ENCODE results near the gene RSL24D1. TPM values are rescaled to one million over a fixed set of nuclear protein-coding genes. Genes with fewer than 3 reads are reported as not detected.

RSL24D1 gene
- total and polyA plus RNA-seq, 9 of the 15 experiments (the other 6 are each of a cell fraction or from before 2014, with no cell fraction given): 133 to 324 (median 223) TPM

DNA sequence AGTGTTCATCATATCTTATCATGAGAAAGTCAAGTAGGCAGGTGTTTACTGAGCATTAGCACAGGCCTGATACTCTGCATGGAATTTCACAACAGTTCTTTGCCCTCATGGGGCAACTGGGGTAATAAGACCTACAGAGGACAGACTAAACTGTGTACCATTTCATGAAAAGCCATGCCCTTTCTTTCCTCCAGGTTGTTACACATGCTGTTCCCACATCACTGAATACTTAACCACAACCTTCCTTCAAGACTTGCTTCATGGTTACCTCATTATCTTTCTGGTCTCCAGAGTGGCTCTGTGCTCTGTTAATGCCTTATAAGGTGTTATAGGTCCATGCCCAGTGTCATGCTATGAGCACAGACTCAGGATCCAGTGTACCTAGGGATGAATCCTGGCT is 28.2 kb upstream of the RSL24D1 start (continued):
- TF ChIP-seq, protein P1, sequence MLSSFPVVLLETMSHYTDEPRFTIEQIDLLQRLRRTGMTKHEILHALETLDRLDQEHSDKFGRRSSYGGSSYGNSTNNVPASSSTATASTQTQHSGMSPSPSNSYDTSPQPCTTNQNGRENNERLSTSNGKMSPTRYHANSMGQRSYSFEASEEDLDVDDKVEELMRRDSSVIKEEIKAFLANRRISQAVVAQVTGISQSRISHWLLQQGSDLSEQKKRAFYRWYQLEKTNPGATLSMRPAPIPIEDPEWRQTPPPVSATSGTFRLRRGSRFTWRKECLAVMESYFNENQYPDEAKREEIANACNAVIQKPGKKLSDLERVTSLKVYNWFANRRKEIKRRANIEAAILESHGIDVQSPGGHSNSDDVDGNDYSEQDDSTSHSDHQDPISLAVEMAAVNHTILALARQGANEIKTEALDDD (IDR thresholded peaks at IDR 0.05): peak; percentile 24; the same call in 1 of the 2 replicates
- TF ChIP-seq ZNF175 (CRISPR knock-in tag; IDR thresholded peaks at IDR 0.05; ENCODE audit: low read depth) (0 out of 2 replicates have a peak, but pooled peaks have one; percentile 21), ATF7 (IDR thresholded peaks at IDR 0.05) (0 out of 2 replicates have a peak, but pooled peaks have one; percentile 29)

DNA sequence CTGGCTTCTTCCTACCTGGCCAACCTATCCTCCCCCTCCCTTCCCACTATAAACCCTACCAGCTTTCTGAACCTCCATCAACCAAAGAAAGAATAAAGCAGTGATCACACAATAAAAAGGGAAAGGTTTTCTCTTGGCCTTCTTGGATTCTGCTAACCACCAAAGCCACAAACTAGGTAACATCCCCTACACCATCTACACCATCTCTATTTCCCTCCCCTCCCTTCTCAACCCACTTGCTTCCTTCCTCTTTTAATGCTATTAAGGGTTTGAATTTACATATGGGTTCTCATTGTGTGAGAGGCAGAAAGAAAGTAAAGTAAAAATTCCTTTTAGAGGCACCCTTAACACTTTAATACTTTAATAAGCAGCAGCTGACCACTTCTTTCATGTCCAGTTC is 25.8 kb upstream of the RSL24D1 start:
- Histone ChIP-seq H3K9me3 (replicated peaks; ENCODE audit: control insufficient read depth, insufficient read depth, low read depth, low read length) (no peaks in the 10 kb centered on the region), H4K20me1 (replicated peaks; ENCODE audit: control insufficient read depth, insufficient read depth, low read length) (no peaks in the 10 kb centered on the region), H3K9ac (ENCODE audit: insufficient read depth in 1 of 2, low read depth in 2 of 2, low read length in 2 of 2) (no peak overlapping the region), H3K4me3 (no peak overlapping the region), H3K27ac (ENCODE audit: extremely low read depth, low read depth, low read length) (no peak overlapping the region), H3K27me3 (ENCODE audit: control insufficient read depth in 2 of 2, insufficient read depth in 2 of 2, low read length in 2 of 2) (no peaks in the 10 kb centered on the region), H3K4me2 (ENCODE audit: insufficient read depth, low read length) (no peak overlapping the region), H3K4me1 (replicated peaks in 1 of 2; ENCODE audit: control insufficient read depth in 2 of 2, insufficient read depth in 2 of 2, low read length in 2 of 2) (peaks cover 0 to 28% of the 10 kb centered on the region in 2 experiments; a peak in 4 of 5 replicates), H3K79me2 (ENCODE audit: control insufficient read depth, insufficient read depth, low read length) (no peaks in the 10 kb centered on the region), H3K9me1 (ENCODE audit: control insufficient read depth, insufficient read depth, low read length) (no peaks in the 10 kb centered on the region), H2AFZ (ENCODE audit: low read depth, low read length) (no peak overlapping the region), H3K36me3 (ENCODE audit: control insufficient read depth, insufficient read depth, low read length) (peaks cover 79% of the 10 kb centered on the region)
- ATAC-seq: no peak
- BruUV-seq (replicated peaks): no TSS peak
- intact Hi-C loops (cut with micrococcal nuclease) (no loop called here), in situ Hi-C loops (cut with MboI) (no loop called here)
- no peak for DNase-seq (ENCODE audit: extremely low read depth in 1 of 4, low spot score in 3 of 4)
- POLR2A ChIA-PET: interaction anchor here (1.2 kb wide), 1 partner anchor 15 kb away, joined by 3 read pairs; no protein-coding TSS in a partner anchor
- FAIRE-seq: no peak
- CTCF ChIA-PET (ENCODE audit: low intra/inter-chr PET ratio): interaction anchor here (0.6 to 3.2 kb wide), 2 partner anchors 67 to 752 kb away, joined by 3 to 11 read pairs; partner anchors contain the start of gene RAB27A
- TF ChIP-seq ZNF431 (CRISPR knock-in tag; IDR thresholded peaks at IDR 0.05): no peak
- TF ChIP-seq, protein P2, sequence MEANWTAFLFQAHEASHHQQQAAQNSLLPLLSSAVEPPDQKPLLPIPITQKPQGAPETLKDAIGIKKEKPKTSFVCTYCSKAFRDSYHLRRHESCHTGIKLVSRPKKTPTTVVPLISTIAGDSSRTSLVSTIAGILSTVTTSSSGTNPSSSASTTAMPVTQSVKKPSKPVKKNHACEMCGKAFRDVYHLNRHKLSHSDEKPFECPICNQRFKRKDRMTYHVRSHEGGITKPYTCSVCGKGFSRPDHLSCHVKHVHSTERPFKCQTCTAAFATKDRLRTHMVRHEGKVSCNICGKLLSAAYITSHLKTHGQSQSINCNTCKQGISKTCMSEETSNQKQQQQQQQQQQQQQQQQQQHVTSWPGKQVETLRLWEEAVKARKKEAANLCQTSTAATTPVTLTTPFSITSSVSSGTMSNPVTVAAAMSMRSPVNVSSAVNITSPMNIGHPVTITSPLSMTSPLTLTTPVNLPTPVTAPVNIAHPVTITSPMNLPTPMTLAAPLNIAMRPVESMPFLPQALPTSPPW (CRISPR knock-in tag; IDR thresholded peaks at IDR 0.05): peak; percentile 61
- TF ChIP-seq, protein P3, sequence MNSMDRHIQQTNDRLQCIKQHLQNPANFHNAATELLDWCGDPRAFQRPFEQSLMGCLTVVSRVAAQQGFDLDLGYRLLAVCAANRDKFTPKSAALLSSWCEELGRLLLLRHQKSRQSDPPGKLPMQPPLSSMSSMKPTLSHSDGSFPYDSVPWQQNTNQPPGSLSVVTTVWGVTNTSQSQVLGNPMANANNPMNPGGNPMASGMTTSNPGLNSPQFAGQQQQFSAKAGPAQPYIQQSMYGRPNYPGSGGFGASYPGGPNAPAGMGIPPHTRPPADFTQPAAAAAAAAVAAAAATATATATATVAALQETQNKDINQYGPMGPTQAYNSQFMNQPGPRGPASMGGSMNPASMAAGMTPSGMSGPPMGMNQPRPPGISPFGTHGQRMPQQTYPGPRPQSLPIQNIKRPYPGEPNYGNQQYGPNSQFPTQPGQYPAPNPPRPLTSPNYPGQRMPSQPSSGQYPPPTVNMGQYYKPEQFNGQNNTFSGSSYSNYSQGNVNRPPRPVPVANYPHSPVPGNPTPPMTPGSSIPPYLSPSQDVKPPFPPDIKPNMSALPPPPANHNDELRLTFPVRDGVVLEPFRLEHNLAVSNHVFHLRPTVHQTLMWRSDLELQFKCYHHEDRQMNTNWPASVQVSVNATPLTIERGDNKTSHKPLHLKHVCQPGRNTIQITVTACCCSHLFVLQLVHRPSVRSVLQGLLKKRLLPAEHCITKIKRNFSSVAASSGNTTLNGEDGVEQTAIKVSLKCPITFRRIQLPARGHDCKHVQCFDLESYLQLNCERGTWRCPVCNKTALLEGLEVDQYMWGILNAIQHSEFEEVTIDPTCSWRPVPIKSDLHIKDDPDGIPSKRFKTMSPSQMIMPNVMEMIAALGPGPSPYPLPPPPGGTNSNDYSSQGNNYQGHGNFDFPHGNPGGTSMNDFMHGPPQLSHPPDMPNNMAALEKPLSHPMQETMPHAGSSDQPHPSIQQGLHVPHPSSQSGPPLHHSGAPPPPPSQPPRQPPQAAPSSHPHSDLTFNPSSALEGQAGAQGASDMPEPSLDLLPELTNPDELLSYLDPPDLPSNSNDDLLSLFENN (IDR thresholded peaks at IDR 0.05; ENCODE audit: low read depth in 2 of 2, low read length in 2 of 2): no peak
- peak; percentile 22; the same call in 1 of the 2 replicates for TF ChIP-seq ARID1B (IDR thresholded peaks at IDR 0.05)
- TF ChIP-seq, protein P1 (IDR thresholded peaks at IDR 0.05): peak; percentile 68; the same call in 1 of the 2 replicates
- TF ChIP-seq ZNF57 (CRISPR knock-in tag; IDR thresholded peaks at IDR 0.05): no peak
- no peak for TF ChIP-seq HDGF (IDR thresholded peaks at IDR 0.05)
- no peak for TF ChIP-seq TEAD2 (tag; IDR thresholded peaks at IDR 0.05)
- no peak for TF ChIP-seq RBM25 (IDR thresholded peaks at IDR 0.05; ENCODE audit: low read depth, low read length, severe bottlenecking)
- TF ChIP-seq, protein P4, sequence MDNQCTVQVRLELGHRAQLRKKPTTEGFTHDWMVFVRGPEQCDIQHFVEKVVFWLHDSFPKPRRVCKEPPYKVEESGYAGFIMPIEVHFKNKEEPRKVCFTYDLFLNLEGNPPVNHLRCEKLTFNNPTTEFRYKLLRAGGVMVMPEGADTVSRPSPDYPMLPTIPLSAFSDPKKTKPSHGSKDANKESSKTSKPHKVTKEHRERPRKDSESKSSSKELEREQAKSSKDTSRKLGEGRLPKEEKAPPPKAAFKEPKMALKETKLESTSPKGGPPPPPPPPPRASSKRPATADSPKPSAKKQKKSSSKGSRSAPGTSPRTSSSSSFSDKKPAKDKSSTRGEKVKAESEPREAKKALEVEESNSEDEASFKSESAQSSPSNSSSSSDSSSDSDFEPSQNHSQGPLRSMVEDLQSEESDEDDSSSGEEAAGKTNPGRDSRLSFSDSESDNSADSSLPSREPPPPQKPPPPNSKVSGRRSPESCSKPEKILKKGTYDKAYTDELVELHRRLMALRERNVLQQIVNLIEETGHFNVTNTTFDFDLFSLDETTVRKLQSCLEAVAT (IDR thresholded peaks at IDR 0.05): peak in 1 of 2 experiments; percentile 62; a peak in 1 of 4 replicates

Measured in K562 (cell line).